ENCODE results near the gene CTXND1. TPM values are rescaled to one million over a fixed set of nuclear protein-coding genes. Genes with fewer than 3 reads are reported as not detected.
A peak's percentile ranks its signal among the peaks of the same experiment; 100 is the strongest.

Gene CTXND1
- total RNA-seq, 1 experiment from 2014 or later = not detected

- DNase-seq (ENCODE audit: low read depth) = no peak
These were observed 68.7 kb downstream of the CTXND1 start for GRCh38 chr15:80183306-80183705.

GRCh38 chr15:80182611-80183261 lies 69.3 kb downstream of the CTXND1 start:
- DNase-seq (ENCODE audit: low read depth) = peak; percentile 95

GRCh38 chr15:80180986-80181385 lies 71.0 kb downstream of the CTXND1 start:
- no peak for DNase-seq (ENCODE audit: low read depth)

GRCh38 chr15:80180468-80180867 lies 71.5 kb downstream of the CTXND1 start:
- DNase-seq (ENCODE audit: low read depth) = no peak

GRCh38 chr15:80179935-80180334 lies 72.1 kb downstream of the CTXND1 start:
- DNase-seq (ENCODE audit: low read depth) = no peak

- peak; percentile 95 for DNase-seq (ENCODE audit: low read depth)
These were observed 72.8 kb downstream of the CTXND1 start for GRCh38 chr15:80179025-80179759.

- DNase-seq (ENCODE audit: low read depth) = no peak
These were observed 74.9 kb downstream of the CTXND1 start for GRCh38 chr15:80177156-80177555.

GRCh38 chr15:80176443-80176842 lies 75.6 kb downstream of the CTXND1 start:
- DNase-seq (ENCODE audit: low read depth) = no peak

- DNase-seq (ENCODE audit: low read depth) = no peak
These were observed 76.6 kb downstream of the CTXND1 start for GRCh38 chr15:80175436-80175835.

GRCh38 chr15:80174017-80174746 lies 77.8 kb downstream of the CTXND1 start:
- peak; percentile 76 for DNase-seq (ENCODE audit: low read depth)

- peak; percentile 52 for DNase-seq (ENCODE audit: low read depth)
These were observed 78.8 kb downstream of the CTXND1 start for GRCh38 chr15:80173022-80173759.

- DNase-seq (ENCODE audit: low read depth) = no peak
These were observed 79.6 kb downstream of the CTXND1 start for GRCh38 chr15:80172401-80172800.

GRCh38 chr15:80171787-80172186 lies 80.2 kb downstream of the CTXND1 start:
- no peak for DNase-seq (ENCODE audit: low read depth)

GRCh38 chr15:80170596-80170995 lies 81.4 kb downstream of the CTXND1 start:
- no peak for DNase-seq (ENCODE audit: low read depth)

GRCh38 chr15:80169768-80170357 lies 82.2 kb downstream of the CTXND1 start:
- DNase-seq (ENCODE audit: low read depth) = no peak

GRCh38 chr15:80168421-80168820 lies 83.6 kb downstream of the CTXND1 start:
- DNase-seq (ENCODE audit: low read depth) = no peak

GRCh38 chr15:80167936-80168335 lies 84.1 kb downstream of the CTXND1 start:
- DNase-seq (ENCODE audit: low read depth) = no peak

GRCh38 chr15:80163897-80164296 lies 88.1 kb downstream of the CTXND1 start:
- no peak for DNase-seq (ENCODE audit: low read depth)

- DNase-seq (ENCODE audit: low read depth) = no peak
These were observed 88.8 kb downstream of the CTXND1 start for GRCh38 chr15:80163217-80163616.

GRCh38 chr15:80162059-80162554 lies 89.9 kb downstream of the CTXND1 start:
- no peak for DNase-seq (ENCODE audit: low read depth)

- no peak for DNase-seq (ENCODE audit: low read depth)
These were observed 90.5 kb downstream of the CTXND1 start for GRCh38 chr15:80161468-80162016.

Measured in LHCN-M2 (cell line).